ENCODE data around the gene HDAC6.

- no peak for TF ChIP-seq POLR2A (IDR thresholded peaks at IDR 0.05; ENCODE audit: low read depth)
- no peak for TF ChIP-seq CTCF (IDR thresholded peaks at IDR 0.05)
- no peak for TF ChIP-seq POLR2AphosphoS5 (IDR thresholded peaks at IDR 0.05)
- TF ChIP-seq EP300 (IDR thresholded peaks at IDR 0.05), result no peak
These were observed 16.7 kb upstream of the HDAC6 start for GRCh38 chrX:48785186-48785539.
